AG04450 (cell line): ENCODE data around the gene PPP1R9B. TPM values are rescaled to one million over a fixed set of nuclear protein-coding genes. Genes with fewer than 3 reads are reported as not detected.

Source experiments
- CTCF ChIA-PET: fragments of 300-600, 350-600 bp; formaldehyde crosslinking; extraction: SDS; loops from one replicate; lab custom pipeline; 2022; ENCODE audit warnings: antibody characterized with exemption, inconsistent platforms; lab: Charles Lee
- POLR2A ChIA-PET: fragments of 350-600 bp; formaldehyde crosslinking; extraction: SDS; loops from one replicate; lab custom pipeline; 2021; ENCODE audit warnings: antibody characterized with exemption, inconsistent platforms; lab: Yijun Ruan, JAX
- DNase-seq: peaks from one replicate; pipeline ENCODE4 v3.0.0-alpha.2; 2011; ENCODE audit warnings: low read depth, low spot score
- H3K27ac ChIP-seq: one replicate; pipeline ENCODE4 v1.5.1; 2012; ENCODE audit warnings: low read depth, low read length, control low read depth
- H3K27me3 ChIP-seq: one replicate; pipeline ENCODE4 v1.6.0; 2012; ENCODE audit warnings: low read length; ENCODE audit not compliant: control insufficient read depth, insufficient read depth
- H3K4me3 ChIP-seq: 2 replicates; pipeline ENCODE4 v1.5.1; 2011; ENCODE audit warnings: mild to moderate bottlenecking, low read depth, low read length, control low read depth
- H3K9me3 ChIP-seq: 2 replicates; pipeline ENCODE4 v1.5.1; 2012; ENCODE audit warnings: low read length; ENCODE audit not compliant: control insufficient read depth, insufficient read depth
- CTCF ChIP-seq: IDR thresholded peaks from 2 replicates; pipeline ENCODE4 v1.5.1; 2011; ENCODE audit warnings: low read depth, low read length, control low read depth, inconsistent platforms
- polyA plus RNA-seq: library from polyadenylated mRNA; depleted of rRNA; stranded (reverse); fragments of >200 nt; gene quantifications from 2 replicates; pipeline ENCODE4 v1.2.3, GENCODE V29; 2011

PPP1R9B gene
- polyA plus RNA-seq, 1 experiment: 18.2 TPM

GRCh38 chr17:50168319-50168718 is 17.8 kb upstream of the PPP1R9B start:
- H3K27ac ChIP-seq: no peak overlapping the region
- no peaks in the 10 kb centered on the region; the same call in 1 of the 2 replicates for H3K9me3 ChIP-seq
- TF ChIP-seq CTCF: no peak
- H3K4me3 ChIP-seq: no peak overlapping the region
- DNase-seq: no peak
- ChIA-PET CTCF (interaction anchor here (0.7 to 3.5 kb wide), 5 partner anchors 74 to 129 kb away, joined by 4 to 116 read pairs (median 9); no protein-coding TSS in a partner anchor), POLR2A (no interaction called here)
- no peaks in the 10 kb centered on the region for H3K27me3 ChIP-seq

- H3K27me3 ChIP-seq: no peaks in the 10 kb centered on the region
- POLR2A ChIA-PET: interaction anchor here (3.2 kb wide), 1 partner anchor 34 kb away, joined by 10 read pairs; the partner anchor contains the start of gene COL1A1
- DNase-seq: no peak
- no peak overlapping the region for H3K27ac ChIP-seq
- H3K9me3 ChIP-seq: no peaks in the 10 kb centered on the region; the same call in 1 of the 2 replicates
- no peak overlapping the region for H3K4me3 ChIP-seq
- CTCF ChIA-PET: interaction anchor here (1.3 to 3.3 kb wide), 2 partner anchors 73 to 125 kb away, joined by 4 to 9 read pairs; no protein-coding TSS in a partner anchor
- no peak for TF ChIP-seq CTCF
Observed at GRCh38 chr17:50167371-50167770, 16.9 kb upstream of the PPP1R9B start.

- DNase-seq: no peak
- Histone ChIP-seq H3K4me3 (no peak overlapping the region), H3K27me3 (no peaks in the 10 kb centered on the region), H3K27ac (no peak overlapping the region), H3K9me3 (no peaks in the 10 kb centered on the region; the same call in 1 of the 2 replicates)
- ChIA-PET POLR2A (interaction anchor here (0.9 to 3.2 kb wide), 3 partner anchors 12 to 35 kb away, joined by 3 to 10 read pairs (median 4); partner anchors contain the start of gene COL1A1), CTCF (interaction anchor here (3.3 kb wide), 1 partner anchor 72 kb away, joined by 9 read pairs; no protein-coding TSS in a partner anchor)
- TF ChIP-seq CTCF: no peak
Observed at GRCh38 chr17:50166518-50167181, 16.2 kb upstream of the PPP1R9B start.

- POLR2A ChIA-PET: interaction anchor here (0.9 to 3.2 kb wide), 3 partner anchors 12 to 35 kb away, joined by 3 to 10 read pairs (median 4); partner anchors contain the start of gene COL1A1
- no peak for TF ChIP-seq CTCF
- CTCF ChIA-PET: interaction anchor here (3.3 kb wide), 1 partner anchor 72 kb away, joined by 9 read pairs; no protein-coding TSS in a partner anchor
- Histone ChIP-seq H3K27me3 (no peaks in the 10 kb centered on the region), H3K4me3 (no peak within 1 kb of the TSS), H3K9me3 (no peaks in the 10 kb centered on the region), H3K27ac (no peak within 1 kb of the TSS)
- DNase-seq: no peak
Observed at GRCh38 chr17:50165867-50166517, 15.5 kb upstream of the PPP1R9B start, which contains the start of gene SGCA. Gene SGCA, plus strand, starts transcription at chr17:50166005. Its CDS starts 36 bp downstream, at chr17:50166041.
